Amygdala (tissue), 56 donors: ENCODE measurements around the gene FHIT.
"Not testable (repeated sequence)": the region's sequence is repeated elsewhere in the genome, so short reads cannot be mapped to it uniquely, and the experiment has no call there.

Experiments used
- DNase-seq, 56 donors: peaks; one replicate each; lab custom pipeline; 2025; lab: John Stamatoyannopoulos, UW

Gene FHIT

DNA sequence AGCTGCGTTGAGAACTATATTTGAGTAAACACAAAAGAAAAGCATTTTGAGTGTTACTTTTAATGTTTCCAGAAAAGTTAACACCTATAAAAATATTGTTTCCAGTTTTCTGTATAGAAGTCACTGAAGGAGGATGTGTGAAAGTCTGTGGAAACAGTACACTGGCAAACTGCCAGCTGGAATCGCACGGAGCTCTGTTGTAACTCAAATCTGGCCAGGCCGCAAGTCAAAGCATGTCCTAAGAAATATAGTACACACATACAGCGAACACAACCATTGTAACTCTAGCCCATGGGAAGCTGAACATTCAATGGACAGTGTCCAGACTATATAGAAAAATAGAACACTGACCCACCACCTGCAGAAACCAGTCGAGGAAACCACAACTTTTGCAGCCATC lies 657.2 kb downstream of the FHIT start:
- DNase-seq: peak in 9 of 56 donors; percentile 0 to 29 (median 6)

DNA sequence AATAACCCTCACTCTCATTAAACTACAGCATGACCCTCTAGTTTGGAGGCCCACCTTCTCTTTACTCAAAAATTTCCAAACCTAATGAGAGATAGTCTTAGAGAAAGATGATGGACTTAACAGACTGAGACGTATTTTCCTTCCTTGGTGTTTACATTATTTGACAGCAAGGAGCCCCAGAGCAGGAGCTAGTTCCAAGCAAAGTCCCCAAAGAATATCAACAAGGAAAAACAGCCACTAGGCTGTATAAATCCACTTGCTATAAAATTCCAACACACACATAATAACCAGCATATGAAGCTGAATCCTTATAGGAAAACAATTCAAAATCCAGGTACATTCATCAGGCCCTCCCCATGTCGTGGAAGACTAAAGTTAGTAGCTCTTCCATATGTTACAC lies 660.0 kb downstream of the FHIT start:
- no peak for DNase-seq

DNA sequence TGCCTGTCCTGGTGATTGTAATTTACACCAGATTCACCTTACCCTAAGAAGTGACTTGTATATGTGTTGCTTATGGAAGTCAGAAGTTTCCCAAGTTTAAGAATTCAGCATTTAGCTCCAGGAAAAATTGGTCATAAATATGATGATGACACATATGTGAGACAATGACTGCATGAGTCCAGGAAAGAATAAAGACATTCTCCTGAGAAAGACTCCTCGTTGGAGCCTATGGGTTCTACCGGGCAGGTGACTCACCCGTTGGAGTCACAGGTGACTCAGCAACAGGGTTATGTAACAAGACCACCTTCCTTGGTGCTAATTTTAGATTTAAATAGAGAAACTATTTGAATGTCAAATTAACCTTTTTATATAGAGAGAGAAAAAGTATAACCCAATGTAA lies 662.4 kb downstream of the FHIT start:
- DNase-seq: no peak

DNA sequence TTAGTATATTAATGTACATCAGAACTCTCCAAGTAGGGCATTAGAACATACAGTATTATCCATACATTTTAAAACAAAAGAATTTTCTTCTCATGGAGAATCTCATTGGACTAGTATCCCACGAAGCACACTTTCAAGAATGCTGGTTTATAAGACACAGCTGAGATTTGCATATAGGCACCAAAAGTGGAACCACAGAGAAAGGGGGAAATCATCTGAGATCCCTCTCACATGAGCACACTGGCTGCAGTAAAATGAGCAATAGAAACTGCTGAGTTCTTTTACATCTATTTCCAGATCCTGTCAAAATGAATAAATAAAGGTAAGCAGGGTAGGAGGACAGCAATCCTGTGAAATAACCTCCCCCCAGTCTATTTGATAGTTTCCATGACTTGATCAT lies 665.3 kb downstream of the FHIT start:
- DNase-seq: no peak

DNA sequence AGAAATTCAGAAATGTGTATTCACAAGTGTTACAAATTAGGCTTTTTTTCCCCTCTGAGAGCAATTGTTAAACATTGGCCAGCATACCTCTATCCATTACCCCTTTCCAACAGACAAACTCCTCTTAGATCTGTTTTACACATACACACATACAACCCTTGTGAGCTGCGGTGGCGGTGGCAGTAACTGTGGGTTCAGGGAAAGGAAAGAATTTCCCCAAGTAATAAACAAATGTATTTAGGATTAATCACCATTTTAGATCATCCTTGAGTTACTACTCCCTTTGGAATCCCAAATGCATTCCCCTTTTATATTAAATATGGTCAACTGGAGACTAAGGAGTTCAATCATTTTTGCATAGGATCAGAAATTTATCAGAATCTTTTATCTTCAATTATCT lies 667.0 kb downstream of the FHIT start:
- no peak for DNase-seq

DNA sequence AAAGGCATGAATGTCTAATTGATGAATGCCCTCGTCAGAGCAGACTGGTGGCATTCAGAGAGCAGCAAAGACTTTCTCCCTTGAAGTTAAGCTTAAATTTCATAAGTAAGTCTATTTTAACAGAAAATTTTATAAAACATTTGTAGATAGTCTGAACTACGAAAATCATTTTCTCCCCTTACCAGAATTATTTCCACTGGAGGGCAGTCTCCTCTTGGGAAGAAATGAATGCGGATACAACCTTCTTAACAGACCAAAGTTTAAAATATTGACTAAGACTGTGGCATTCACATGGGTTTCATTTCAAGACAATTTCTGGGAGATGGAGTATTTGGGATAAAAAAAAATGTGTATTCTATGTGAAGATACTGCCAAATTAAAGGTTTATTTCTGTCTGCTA lies 669.0 kb downstream of the FHIT start:
- no peak for DNase-seq

DNA sequence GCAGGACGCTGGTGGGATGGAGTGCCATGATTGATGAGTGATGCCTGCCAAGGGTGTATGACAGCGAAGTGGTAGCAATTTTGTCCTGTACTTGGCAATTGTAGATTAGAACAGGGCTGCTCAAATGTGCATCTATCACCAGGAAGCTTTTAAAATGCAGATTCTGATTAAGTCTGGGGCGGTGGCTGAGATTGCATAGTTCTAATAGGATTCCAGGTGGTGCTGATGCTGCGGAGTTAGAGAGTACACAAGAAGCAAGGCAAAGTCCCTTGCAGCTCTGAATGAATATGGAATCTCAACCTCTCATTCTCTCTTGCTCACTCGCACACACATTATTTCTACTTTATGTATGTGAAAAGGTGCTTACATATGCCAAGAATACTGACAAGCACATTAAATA lies 670.4 kb downstream of the FHIT start:
- no peak for DNase-seq

DNA sequence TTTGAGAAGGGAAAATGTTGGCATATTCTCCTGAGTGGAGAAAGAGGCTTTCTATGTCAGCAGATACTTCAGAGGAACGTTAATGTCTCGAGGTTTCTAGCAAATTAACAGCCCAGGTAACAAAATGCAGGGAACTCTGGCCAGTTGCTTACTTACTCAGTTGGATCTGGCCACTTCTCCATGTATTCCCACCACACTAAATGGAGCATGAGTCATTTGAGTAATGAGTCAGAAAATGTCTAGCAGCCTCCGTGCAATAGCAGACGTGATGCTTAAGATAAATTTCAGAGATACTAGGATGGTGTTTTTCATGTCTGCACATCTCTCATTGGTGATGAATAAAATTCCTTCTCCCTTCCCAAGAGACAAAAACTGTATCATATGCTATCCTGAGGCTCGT lies 671.5 kb downstream of the FHIT start:
- no peak for DNase-seq

DNA sequence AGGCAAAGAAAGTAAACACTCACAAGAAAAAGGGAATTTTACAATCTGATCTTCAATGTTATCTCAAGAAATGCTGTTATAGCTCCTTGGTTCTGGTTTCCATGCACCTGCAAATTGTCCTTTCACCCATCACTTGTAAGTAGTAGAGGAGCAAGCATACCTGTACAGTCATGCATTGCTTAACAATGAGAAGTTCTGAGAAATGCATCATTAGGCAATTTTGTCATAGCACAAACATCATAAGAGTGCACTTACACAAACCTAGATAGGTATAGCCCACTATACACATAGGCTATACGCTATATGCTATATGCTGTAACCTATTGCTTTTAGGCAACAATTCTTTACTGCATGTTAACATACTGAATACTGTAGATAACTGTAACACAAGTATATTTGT lies 672.3 kb downstream of the FHIT start:
- no peak for DNase-seq

DNA sequence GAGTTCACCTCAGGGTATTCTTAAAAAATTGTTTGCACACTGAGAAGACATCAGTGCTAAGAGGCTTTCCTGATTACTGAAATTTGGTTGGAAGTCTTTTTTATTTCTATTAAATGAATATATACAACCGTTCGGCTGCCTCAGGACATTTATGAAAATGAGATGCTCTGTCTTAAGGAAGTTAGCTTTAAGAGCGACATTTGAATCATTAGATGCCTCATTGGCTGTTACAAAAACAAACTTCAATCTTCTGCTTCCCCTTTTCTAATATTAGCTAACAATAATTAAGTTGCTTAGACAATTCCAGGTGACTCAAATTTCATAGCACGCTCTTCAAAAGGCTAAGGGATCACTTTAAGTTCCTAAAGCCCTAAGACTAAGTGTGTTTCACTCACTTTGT lies 673.7 kb downstream of the FHIT start:
- no peak for DNase-seq

DNA sequence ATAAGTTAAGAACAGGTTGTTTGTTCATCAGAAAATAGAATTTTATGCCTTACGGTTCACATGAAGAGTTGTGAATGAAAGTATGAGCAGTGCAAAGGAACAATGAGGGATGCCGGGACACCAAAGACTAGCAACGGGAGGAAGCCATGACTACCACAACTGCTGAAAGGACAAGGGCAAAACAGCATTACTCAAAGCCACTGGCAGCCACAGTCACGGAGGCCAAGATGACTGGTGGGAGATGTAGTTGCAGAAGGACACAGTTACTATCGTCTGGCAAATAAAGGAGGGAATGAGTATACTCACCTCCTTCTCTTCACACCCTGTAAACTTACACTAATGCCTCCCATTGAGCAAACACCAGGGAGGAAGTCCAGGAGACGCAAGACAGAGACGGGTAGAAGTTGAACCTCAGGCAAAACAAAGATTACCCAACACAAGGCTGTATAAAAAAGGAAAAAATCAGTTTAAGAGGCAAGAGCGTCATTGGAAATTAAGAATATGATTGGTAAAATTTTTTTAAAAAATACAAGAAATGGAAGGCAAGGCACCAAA lies 675.5 kb downstream of the FHIT start:
- DNase-seq: no peak

DNA sequence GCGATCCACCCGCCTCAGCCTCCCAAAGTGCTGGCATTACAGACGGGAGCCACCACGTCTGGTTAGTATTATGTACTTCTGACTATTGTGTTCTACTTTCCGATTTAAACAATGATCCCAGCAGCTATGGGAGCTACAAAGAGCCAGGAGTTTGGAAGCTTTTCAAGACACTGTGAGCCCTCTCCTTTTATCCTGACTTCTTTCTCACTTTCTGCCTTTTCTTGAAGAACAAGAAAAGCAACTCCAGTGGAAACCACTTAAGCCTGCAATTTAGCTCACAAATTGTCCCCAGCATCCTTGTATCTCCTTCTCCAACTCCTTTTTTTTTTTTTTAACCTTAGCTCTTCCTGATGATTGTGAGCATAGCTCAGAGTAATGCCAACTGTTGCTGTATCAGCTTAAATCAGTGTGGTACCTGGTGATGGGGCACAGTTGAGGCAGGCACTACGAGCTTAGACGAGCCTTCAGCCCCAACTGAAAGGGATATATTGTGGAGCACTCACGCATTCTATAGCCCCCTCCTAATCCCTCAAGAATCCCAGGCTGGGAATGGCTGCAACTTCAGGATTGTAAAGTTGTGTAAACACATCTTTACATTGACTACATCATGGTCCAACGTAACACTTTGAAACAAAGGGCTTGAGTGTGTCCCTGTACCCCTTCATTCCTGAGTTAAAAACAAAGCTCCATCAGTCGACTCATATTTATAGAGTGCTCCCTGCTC lies 677.0 kb downstream of the FHIT start:
- no peak for DNase-seq

DNA sequence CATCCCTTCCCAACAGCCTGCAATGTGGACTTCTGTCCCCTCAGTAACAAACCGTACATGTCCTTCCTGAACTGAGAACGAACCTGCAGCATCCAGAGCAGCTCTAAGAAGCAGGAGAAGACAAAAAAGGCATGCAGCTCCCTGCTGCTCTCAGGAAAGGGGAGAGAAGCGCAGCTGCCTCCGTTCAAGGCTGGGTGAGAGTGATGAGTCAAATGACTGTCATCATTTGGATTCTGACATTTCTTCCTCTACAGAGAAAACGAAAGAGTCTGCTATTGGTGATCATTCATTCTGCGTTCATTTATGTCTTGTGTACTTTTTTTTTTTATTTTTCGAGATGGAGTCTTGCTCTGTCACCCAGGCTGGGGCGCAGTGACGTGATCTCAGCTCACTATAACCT lies 677.8 kb downstream of the FHIT start:
- no peak for DNase-seq

DNA sequence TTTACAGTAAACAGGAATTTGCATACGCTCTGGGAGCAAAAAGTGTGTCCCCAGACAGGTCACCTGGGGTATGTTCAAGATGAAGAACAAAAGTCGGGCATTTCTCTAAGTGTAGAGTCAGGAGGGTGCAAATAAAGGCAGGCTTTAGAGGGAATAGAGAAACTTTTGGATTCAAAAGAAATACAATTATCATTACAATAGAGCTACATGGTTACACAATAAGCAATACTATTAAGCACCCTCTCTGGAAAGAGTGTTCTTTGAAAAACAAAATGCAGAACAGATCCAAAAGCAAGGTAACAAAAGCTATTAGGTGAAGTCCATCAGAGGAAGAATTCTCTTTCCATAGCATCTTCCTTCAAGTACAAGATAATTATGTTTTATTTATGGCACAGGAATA lies 679.7 kb downstream of the FHIT start:
- DNase-seq: no peak

DNA sequence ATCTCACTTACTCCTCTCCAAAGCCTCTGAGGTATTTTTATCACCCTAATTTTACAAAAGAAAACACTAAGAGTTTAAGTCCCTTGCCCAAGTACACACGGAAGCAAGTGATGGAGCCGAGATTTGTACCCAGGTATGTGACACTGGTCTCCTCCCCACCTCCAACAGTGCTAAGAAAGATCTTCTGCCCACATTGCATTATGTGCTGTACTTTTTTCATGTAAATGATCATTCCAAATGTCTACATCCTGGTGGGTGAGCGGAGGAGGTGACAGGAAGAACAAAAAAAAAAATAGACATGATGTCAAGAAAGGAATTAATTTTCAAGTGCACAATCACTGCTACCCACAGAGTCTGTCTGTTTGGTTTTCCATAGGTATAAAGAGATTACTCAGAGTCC lies 694.1 kb downstream of the FHIT start:
- DNase-seq: no peak

DNA sequence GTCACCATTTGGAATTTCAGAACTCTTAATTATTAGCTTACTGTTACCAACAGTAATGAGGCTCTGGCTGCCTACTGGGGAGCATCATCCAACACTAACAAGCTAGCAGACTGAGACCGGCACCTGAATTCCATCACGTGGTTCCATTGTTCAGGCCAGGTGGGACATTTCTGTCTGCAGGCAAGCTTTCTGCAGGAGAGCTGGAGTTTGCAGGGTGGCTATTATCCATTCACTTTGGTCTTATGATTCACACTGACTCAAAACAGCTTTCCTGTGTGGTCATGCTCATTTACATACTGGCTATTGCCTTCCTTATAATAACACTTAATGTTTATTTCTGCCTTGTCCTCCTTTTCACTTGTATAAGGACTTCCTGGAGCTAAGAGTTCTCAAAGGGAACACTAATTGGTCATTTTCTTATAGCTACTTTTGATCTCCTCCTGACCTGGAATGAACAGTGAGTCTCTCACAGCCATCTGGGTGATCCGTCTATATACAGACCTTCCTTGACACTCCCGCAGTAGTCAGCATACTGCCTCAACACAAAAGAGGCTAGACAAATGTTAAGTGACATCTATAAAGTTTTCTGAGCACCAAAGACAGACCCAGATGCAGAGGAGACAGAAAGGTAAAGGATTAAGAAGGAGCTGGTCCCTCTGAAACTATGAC lies 695.4 kb downstream of the FHIT start:
- DNase-seq: no peak

DNA sequence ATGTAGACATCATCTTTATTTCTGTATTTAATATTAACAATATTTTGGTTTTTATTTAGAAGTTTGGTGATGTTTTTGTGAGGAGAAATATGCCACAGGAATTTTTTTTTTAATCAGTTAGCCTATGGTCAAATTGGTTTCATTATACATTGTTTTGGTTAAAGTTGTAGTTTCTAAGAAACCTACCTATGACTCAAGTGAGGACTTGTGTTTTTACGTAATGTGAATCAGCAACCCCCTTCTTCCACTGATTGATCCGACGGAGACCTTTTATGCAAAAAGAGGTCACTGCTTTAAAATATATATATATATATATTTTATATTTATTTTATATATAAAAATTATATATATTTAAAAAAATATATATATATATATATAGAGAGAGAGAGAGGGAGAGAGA lies 698.1 kb downstream of the FHIT start:
- no peak for DNase-seq

DNA sequence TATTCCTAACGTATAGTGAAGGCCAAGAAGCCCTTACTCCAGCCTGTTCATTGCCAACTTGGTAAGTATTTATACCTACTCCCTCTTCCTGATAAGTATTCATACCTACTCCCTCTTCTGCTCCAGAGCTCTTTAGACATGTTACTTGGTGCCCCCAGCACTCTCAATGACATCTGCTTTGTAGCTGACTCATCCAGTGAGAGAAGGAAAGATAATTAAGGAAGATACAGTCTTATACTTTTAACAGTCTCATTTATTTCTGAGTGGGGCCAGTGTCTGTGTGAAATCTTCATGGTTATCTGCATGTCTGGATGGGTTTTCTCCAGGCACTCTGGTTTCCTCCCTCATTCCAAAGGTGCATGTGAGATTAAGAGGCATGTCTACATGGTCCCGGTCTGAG lies 698.7 kb downstream of the FHIT start:
- DNase-seq: no peak

DNA sequence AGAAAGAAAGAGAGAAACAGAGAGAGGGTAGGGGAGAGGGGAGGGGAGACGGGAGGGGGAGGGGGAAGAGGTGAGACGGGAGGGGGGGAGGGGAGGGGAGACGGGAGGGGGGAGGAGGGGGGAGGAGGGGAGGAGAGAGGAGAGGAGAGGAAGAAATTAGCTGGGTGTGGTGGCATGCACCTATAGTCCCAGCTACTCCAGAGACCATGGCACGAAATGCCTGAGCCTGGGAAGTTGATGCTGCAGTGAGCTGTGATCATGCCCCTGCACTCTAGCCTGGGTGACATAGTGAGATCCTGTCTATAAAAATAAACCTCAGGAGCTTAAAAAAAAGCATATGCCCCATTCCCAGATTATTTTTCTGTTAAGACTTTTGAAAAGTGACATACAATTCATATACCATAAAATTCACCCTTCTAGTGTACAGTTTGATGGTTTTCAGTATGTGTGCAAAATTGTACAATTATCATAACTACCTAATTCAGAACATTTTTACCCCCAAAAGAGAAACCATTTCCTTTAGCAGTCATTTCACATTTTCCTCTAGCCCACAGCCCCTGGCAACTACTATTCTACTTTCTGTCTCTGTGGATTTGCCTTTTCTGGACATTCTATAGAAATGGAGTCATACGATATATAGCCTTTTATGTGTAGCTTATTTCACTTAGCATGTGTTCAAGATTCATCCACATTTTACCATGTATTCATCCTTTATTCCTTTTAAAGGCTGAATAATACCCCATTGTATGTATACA lies 699.6 kb downstream of the FHIT start:
- no peak for DNase-seq

DNA sequence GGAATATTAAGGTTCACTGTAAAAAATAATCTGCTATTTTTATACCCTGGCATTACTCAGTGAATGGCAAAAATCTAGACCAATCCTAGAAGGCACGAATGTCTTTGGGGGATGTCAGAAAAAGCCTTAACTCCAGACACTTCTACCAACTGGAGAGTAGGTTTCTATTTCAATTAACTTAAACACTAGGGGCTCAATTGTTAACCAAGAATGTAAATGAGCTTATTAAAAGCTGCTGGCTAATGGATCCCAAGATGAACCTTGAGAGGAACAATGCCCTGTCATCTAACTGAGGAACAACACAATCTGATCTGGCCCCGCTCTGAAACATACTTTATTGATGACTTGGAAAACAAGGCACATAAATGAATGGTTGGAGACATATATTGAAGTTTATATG lies 701.4 kb downstream of the FHIT start:
- no peak for DNase-seq

DNA sequence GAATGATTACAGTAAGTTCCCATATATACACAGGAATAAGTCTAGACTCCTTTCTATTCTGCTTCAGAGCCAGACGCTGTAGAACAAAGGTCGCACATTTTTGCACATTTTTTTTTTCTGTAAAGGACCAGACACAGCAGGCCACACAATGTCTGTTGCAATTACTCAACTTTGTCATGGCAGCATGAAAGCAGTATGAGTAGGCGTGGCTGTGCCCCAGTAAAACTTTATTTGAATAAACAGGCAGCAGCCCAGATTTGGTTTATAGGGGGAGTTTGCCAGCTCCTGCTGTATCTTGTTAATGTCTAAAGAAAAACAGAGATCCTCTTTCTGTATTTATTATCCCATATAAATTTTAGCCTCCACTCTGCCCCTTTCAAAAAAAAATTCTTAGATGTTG lies 708.3 kb downstream of the FHIT start:
- DNase-seq: no peak

DNA sequence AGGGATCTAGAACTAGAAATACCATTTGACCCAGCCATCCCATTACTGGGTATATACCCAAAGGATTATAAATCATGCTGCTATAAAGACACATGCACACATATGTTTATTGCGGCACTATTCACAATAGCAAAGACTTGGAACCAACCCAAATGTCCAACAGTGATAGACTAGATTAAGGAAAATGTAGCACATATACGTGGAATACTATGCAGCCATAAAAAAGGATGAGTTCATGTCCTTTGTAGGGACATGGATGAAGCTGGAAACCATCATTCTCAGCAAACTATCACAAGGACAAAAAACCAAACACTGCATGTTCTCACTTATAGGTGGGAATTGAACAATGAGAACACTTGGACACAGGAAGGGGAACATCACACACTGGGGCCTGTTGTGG lies 711.9 kb downstream of the FHIT start:
- not testable (repeated sequence) for DNase-seq
